Stimulated activated CD8-positive, alpha-beta memory T cell treated with anti-CD3 and anti-CD28 coated beads, Interleukin-7, amount 100 ng/mL, for 1 hour (primary cell): ENCODE measurements around the gene WNT2.

Experiments used
- DNase-seq, 2 donors: peaks; one replicate each; pipeline ENCODE4 v3.0.0-alpha.2; 2020; ENCODE audit warnings: low read depth in 2 of 2

WNT2 gene

DNA sequence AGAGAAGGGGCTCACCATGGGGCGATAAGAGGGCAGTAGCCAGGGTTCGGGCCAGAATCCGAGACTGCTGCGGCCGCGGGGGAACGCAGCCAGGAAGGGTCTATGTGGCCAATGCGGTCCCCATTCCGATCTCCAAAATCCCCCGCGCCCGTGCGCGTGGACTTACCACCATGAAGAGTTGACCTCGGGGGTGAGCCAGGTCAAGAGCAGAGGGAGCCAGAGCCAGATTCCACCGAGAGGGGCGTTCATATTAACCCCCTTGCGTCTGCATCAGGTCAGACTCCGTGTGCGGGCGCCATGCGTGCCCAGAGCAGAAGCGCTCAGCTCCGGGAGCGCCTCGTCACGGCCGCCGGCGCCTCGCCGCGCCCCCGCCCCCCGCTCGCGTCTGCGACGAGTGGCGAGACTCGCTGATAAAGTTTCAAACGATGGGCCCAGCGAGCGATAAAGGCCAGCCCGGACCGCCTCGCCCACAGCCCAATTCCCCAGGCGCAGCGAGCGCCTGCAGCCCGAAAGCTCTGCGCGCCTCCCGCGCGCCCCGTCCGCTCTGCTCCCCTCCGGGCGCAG lies at the start of gene WNT2:
TSS of gene WNT2 (minus strand) at position 318 of the 564 bp plus-strand sequence. CDS start at position 249, 69 bp downstream.
- no peak for DNase-seq

DNA sequence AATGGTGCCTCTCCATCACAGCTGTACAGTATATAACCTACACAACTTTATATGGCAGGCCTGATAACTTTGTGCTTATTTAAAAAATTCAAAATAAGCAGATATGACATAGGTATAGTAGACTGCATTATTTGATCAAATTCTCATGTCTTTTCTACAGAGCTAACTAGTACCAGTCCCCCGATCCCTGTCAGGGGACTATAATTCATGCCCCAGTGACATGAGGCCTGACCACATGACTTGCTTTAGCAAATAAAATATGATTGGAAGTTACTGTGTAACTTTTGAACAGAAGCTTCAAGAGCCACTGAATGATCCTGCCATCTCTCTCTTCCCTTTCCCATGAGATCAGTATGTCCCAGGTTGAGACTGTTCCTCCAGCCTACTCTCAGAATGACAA lies 49.2 kb upstream of the WNT2 start:
- DNase-seq: no peak

DNA sequence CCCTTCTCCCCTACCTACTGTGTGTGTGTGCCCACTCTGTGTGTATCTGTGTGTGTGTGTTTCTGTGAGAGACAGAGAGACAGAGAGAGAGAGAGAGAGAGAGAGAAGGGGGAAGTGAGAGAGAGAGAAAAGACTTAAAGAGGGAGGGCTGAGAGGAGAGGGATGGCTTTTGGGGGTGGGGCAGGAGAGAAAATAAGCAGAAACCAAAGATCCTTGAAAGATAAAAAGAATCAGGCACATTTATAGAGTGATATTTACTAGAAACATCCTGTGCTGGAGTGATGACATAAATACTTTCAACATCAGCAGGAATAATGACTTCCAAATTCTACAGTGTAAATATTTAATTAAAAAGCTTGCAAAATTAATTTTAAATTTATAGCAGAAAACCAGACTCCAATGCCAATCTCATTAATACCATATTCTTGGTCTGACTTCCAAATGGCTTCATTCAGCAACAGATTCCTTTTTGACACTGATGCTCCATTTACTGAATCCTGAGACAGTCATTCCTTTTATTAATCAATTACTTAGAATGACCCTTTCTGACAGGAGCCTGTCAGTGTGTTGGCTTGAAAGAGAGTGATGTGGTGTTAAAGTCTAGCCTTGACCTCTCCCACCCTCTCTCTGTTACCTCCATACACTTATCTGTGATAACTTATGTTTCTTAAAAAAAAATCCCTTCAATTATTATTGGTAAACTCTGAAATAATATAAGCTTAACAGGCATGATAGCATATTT lies 41.7 kb upstream of the WNT2 start:
- no peak for DNase-seq

DNA sequence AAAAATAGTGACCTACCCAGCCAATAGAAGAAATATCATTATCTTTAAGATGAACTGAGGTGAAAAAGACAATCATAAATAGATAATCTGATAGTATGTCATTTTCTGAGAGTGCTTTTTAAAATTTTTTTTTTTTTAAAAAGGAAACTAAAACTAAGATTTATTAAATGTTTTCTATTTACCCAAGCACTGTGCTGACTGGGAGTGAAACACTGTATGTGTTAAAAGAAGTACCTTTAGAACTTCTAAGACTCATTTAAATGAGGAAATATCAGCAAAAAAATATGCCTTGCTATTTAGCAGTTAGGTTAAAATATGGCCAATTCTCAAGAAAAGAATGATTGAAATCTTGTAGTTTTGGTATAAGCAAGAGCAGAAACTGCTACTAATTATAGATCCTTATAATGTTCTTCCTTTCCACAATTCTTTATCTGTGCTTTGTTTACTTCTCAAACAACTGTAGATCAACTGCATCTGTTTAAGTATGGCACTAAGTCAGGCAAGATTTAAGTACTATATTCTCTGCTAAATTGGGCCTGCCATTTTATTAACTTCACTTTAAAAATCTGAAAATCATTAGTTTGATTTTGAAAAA lies 39.5 kb upstream of the WNT2 start:
- no peak for DNase-seq

DNA sequence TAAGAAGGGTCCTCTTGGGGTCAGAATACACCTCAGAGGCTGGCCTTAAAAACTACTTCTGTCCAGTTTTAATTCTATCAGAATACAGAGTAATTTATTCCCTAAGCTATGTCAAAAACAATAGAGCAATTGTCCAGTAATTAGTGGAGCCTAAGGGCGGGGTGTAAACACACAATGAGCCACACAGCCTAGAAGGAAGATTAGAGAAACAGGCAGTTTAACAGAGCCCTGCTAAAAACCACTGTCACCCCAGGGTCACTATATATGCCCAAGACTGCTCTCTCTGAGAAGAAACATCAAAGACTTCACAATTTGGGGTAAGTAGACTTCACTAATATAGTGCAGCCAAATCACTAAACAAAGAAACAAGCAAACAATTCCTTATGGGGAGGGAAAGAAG lies 27.2 kb upstream of the WNT2 start:
- DNase-seq: no peak

DNA sequence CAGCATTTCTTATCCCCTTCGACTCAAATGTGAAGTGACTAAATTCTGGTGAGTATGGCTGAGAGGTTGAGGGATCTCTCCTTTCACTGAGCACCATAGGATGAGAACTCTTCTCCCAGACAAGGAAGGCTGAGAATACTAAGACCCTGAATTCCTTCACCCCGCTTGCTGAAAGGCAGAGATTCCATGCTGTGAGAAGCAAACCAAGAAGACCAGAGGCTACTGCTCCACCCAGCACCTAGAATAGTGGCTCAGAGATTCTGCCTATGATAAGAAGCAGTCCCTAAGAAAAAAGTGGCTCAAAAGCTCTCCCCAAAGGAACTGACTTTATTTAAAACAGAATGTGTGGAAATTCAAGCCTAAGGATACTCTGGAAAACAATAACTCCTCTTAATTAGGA lies 26.7 kb upstream of the WNT2 start:
- no peak for DNase-seq

DNA sequence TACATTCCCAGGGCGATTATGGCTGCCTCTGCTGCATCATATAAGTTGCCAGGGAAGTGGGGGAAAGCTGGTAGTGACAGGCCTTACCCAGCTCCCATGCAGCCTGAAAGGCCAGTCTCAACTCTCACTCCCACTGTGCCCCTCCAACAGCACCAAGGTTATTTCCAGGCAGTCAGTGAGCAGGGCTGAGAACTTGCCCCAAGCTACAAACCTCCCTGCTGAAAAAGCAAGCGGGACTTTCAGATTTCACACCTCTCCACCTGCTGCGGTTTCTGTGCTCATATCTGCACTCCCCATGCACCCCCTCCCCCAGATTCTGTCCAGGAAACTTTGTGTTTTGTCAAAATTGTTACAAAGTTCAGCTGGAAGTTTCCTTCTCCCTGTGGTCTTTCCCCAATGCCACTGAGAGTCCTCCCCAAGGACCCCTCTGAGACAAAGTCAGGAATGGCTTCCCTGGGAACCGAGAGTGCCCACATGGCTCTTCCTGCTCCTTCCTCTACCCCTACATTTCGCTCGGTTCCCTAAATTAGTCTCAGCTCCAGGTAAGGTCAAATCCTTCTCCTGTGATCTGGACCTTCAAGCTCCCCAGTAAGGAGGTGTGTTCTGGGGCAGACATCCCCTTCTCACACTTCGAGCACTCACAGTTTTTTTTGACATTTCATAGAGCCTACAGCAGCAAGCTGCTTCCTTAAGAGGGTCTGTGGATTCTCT lies 25.3 kb upstream of the WNT2 start:
- no peak for DNase-seq

DNA sequence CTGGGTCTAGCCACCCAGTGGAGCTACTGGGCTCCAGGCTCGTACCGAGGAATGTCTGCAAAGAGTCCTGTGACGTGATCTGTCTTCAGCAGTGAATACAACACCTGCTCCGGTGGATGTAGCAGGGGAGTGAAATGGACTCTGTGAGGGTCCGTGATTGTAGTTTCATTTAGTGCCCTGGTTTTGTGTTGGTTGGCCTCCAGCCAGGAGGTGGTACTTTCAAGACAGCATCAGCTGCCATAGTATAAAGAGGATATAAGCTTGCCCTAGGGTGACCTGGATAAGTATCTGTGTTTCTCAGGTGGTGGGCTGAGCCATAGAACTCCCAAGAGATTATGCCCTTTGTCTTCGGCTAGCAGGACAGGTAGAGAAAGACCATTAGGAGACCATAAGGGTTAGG lies 24.6 kb upstream of the WNT2 start:
- DNase-seq: no peak

DNA sequence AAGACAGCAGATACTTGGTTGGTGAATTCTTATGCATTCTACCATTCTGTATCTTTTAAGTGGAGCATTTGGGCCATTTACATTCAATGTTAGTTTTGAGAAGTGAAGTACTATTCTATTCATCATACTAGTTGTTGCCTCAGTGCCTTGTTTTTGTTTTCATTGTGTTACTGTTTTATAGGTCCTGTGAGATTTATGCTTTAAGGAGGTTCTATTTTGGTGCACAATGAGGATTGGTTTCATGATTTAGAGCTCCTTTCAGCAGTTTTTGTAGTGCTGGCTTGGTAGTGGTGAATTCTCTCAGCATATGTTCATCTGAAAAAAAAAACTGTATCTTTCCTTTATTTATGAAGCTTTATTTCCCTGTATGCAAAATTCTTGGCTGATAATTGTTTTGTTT lies 23.3 kb upstream of the WNT2 start:
- DNase-seq: no peak

DNA sequence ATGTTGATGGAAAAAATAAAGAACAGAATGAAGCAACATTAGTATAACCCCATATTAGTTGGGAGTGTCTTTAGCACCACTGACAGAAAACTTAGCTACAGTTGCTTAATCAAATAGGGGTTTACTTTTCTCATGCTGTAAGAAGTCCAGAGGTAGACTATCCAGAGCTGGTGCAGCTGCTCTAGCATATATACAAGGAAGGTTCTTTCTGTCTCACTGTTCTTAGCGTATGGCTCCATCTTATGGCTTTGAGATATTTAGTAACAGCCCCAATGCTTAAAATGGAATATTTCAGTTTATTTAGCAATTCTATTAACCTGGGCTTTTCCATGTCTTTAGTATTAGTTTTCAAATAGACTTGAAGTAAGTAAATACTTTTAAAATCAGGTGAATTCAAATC lies 15.2 kb upstream of the WNT2 start:
- DNase-seq: no peak

DNA sequence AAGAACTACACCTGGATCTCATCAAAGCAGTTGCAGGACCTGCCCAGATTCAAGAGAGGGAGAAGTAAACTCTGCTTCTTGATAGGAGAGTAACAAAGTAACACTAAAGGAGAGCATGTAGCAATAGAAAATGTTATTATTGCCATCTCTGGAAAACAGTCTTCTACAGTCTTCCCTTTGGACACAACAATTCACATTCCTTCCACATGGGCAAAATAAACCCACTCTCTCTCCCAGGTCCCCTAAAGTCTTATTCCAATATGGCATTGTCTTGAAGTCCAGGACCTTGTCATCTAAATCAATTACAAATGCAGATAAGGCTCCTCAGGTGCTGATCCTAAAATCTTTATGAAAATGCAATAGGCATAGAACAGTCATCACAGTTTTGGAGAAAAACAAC lies 10.3 kb upstream of the WNT2 start:
- DNase-seq: no peak

DNA sequence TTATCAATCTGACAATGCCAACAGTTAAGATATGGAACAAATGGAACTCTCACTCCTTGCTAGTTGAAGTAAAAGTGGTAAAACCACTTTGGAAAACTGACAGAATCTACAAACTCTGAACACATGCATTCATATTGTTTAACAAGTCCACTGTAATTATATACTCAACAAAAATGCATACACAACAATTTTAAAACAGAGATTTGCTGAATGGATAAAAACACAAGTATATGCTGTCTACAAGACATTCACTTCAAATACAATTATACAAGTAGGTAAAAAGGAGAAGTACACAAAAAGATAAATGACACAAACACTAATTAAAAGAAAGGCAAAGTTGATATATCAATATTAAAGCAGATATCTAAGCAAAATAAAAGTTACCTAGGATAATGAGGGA lies 9.2 kb upstream of the WNT2 start:
- DNase-seq: no peak

DNA sequence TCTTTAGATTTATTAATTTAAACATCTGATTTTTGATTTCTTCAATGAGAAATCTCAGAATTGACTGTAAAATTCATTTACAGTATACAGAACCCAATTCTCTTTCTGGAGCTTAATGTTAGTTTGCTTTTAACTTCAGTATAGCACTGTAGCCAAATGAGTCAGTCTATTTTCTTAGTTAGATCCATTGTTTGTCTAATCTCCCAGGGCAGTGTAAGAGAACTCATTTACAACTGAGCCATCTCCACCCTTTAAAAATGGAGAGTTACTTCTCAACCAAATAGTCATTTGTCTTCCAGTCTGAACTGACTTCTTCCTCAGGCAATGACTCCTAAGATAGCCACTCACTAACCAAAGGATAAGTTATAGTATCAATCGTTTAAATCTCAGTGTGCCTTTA lies 3.0 kb upstream of the WNT2 start:
- no peak for DNase-seq

DNA sequence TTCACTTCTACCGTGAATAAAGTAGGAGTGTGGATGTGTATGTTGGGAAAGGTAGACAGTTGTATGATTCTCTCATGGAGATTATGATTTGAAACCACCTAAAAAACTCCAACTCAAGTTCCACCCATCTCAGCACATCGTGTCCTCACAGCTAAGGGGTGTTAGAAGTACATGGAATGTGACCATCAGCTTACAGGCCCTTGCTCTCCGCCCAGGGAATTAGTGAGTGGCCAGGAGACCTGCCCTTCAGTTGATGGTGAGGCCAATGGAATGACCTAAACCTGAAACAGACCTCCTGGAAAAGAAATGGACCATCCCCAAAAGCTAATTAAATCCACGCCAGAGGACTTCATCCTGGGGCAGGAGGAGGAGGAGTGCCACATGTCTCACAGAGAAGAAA lies 2.1 kb upstream of the WNT2 start:
- DNase-seq: no peak

DNA sequence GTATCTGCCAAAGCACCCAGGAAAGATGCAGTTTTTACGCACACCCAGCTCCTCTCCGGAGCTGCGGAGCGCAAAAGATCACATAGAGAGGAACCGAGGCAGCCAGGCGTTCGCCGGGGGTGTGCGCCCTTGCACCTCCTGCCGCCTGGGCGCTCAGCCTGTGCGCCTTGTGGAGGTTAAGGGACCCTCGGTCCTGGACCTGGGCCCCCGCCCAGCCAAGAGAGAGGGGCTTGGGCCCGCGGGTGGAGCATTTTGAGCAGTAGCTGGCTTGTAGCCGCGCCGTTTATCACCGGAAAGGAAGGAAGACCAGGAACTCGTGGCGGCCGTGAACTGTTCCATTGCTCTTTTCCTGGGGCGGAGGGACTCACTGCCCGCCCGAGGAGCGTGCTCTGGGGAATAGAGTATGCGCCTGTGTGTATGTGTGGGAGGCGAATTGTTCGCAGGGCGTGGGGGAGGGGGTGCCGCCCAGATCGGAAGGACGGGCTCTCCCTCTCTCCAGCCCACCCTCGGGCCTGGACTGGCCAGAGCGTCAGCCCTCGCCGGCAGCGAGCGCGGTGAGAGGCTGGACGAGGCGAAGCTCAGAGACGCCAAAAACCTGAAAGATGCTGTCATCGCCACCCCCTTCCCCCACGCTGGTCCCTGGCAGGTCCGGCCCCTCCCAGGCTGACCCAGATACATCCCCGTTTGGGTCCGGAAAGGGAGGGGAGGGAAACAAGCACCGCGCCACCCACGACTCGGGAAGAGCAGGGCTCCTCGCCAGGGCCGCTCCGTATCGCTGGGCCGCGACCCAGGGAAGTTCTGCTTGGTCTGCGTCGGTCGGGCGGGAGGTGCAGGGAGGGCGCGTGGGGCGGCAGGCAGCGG lies 1.2 kb upstream of the WNT2 start:
- DNase-seq: no peak

DNA sequence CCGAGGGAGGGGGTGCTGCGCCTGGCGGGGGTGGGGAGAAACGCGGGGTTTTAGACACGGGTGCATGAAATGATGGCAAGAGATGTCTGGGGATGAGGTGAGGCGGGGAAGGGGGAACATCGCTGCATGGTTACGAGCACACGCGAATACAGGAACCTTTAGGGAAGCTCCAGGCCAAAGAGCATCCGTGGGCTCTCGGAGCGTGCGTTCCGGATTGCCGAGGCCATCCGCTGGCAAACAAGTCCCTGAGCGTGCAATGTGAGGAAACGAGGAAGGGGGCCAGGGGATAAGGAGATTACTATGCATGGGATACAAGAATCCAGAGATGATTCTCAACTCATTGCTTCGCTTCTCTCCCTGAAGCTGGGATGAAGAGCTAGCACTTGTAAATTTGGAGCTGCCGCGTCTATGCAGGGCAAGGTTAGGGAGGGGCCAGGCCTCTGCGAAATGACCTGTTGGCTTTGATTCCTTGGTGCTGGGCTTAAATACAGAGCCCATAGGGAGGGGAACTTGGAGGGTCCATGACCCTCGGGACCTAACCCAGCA lies 520 bp upstream of the WNT2 start:
- no peak for DNase-seq

DNA sequence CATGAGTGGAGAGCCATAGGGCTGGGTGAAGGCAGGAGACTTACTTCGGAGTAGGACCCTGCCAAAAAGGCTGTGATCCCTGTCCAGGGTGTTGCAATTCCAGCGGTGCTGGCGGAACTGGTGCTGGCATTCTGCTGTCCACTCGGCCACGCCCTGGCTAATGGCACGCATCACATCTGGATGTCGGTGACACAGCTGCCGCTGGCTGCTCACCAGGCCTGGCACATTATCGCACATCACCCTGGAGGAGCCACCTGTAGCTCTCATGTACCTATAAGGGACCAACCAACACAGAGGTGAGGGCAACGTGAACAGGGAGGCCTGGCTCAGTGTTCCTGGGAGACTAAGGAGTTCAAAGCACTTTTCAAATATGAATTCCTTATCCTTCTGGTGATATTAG lies 2.3 kb downstream of the WNT2 start:
- DNase-seq: no peak

DNA sequence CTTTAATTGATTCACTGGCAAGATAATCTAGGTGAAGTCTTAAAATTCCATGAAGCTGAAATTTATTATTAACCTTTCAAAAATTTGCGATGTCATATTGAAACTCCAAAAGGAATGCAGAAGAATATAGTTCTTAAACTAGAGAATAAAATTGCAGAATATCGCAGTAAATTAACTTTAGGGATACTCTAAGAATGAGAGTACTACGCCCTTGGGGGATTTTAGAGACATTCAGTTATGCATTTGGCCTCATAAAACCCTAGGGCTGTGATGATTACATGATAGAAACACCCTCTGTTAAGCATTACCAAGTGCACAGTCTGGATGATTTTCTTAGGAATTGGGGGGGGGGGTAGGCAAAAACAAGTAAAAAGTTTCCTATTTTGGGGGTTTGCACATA lies 3.7 kb downstream of the WNT2 start:
- no peak for DNase-seq

DNA sequence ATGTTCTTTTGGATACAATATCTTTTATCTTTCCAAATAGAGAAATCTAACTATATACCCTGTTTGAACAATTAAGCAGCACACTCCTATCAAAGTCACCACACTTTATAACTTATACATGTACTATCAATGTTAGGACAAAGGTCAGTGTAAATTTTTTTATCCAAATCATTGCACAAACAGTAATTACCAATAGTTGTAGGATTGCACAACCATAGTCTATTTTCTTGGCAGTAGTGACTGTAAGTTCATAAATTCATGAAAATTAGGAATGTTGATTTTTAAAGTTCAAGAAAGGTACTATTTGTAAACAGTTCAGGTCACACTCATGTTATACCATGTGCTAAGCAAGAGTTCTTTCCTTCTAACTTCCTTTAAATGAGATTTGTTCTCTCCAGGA lies 9.3 kb downstream of the WNT2 start:
- DNase-seq: no peak

DNA sequence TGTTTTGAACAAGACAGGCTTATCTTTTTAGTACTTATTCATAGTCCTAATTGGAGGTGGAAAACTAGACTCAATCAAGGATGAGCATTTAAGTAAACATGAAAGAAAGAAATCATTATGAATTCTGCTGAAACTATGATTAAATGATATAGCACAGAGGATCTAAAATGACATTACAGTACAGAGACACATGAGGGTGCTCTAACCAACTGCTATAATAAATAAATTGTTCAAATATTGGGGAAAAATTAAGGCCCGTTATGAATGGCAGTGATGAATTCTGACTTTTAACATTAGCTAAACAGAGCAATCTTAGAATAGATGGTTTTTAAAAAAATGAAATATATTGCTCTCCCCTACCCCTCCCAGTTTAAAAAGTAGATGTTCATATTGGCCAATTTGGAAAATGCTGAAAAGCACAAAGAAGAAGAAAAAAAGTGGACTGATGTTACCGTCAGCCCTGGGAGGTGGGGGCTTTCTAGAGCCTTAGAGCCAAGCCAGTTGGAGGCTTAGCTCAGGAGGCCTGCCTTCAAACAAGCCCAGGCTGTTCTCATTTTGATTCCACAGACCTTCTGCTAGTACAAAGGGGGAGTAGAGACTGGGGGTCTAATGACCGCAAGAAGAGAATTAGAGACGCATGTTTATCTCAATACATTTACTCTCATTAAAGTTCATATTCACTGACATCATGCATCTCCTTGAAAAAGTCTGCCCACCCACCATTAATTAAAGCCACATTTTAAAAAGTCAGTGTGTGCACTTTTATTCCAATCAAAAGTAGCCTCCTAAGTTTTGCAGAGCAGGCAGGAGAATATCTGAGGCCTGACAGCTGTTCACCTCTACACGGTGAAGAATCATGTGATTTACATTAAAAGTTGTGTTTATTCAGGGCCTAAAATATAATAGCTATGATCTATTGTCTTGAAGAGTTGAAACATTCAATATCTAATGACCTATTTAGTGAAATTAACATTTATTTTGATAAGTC lies 10.0 kb downstream of the WNT2 start:
- DNase-seq: no peak
